HCT116 (cell line): Measurements from ENCODE around the gene FARP1. TPM values are rescaled to one million over a fixed set of nuclear protein-coding genes. Genes with fewer than 3 reads are reported as not detected.

Source experiments
- ATAC-seq: fragments of 200-7000 bp; cut with Tn5 transposase; 2 replicates; pipeline ENCODE4 v1.9.1; 2020; ENCODE audit warnings: mild to moderate bottlenecking, moderate library complexity
- BruUV-seq: library from RNA; stranded (reverse); fragments of 400-500 nt; replicated peaks from 2 replicates; lab custom pipeline; 2021; lab: Mats Ljungman, UMichigan
- CTCF ChIA-PET: fragments of 300-600 bp; sonication (Branson Sonifier 250); formaldehyde crosslinking; loops from one replicate; lab custom pipeline; 2021; ENCODE audit warnings: antibody characterized with exemption; lab: Charles Lee
- POLR2A ChIA-PET: fragments of 300-600, 350-600 bp; sonication (Branson Sonifier 250); formaldehyde crosslinking; loops from one replicate; lab custom pipeline; 2021; ENCODE audit warnings: antibody characterized with exemption; lab: Charles Lee
- RAD21 ChIA-PET, 2 experiments: fragments of 300-600 bp; sonication (Branson Sonifier 250); formaldehyde crosslinking; loops; one replicate each; lab custom pipeline; 2023; ENCODE audit warnings: low total read pairs in 2 of 2; ENCODE audit not compliant: uncharacterized antibody in 2 of 2, unreplicated experiment in 2 of 2, low non-redundant PET in 1 of 2; lab: Charles Lee
- DNase-seq: peaks from one replicate; pipeline ENCODE4 v3.0.0-alpha.2; 2010; ENCODE audit warnings: low read depth, low spot score
- H2AFZ ChIP-seq: fragments of 200-600 bp; shearing (Covaris generic), sonication (generic); 2 replicates; pipeline ENCODE4 v1.6.1; 2017; ENCODE audit warnings: low read depth, mixed run types, mixed read lengths, antibody characterized with exemption, low read length; ENCODE audit not compliant: poor library complexity, severe bottlenecking
- H3K27ac ChIP-seq: 2 replicates; pipeline ENCODE4 v1.5.1; 2012; ENCODE audit warnings: low read depth, low read length
- H3K27me3 ChIP-seq: fragments of 200-600 bp; sonication (generic); 2 replicates; pipeline ENCODE4 v1.6.1; 2016; ENCODE audit warnings: mixed run types, low read length, mixed read lengths; ENCODE audit not compliant: insufficient read depth
- H3K36me3 ChIP-seq, 2 experiments: fragments of 200-500 bp in 1 of 2; fragments of 200-600 bp in 1 of 2; sonication (Bioruptor generic) in 1 of 2; sonication (generic) in 1 of 2; 2 replicates each; pipeline versions ENCODE4 v1.5.1 to v1.6.1; 2014 to 2016; ENCODE audit warnings: low read length in 2 of 2, inconsistent platforms in 1 of 2, mixed read lengths in 1 of 2, mixed run types in 1 of 2; ENCODE audit not compliant: insufficient read depth in 2 of 2, control insufficient read depth in 1 of 2
- H3K4me1 ChIP-seq, 2 experiments: fragments of 200-600 bp in 1 of 2; sonication (generic) in 1 of 2; 2 replicates each; pipeline versions ENCODE4 v1.5.1 to v1.6.1; 2012 to 2017; ENCODE audit warnings: low read length in 2 of 2, inconsistent platforms in 1 of 2, mild to moderate bottlenecking in 1 of 2, mixed read lengths in 1 of 2, mixed run types in 1 of 2, moderate library complexity in 1 of 2; ENCODE audit not compliant: insufficient read depth in 2 of 2, control insufficient read depth in 1 of 2
- H3K4me2 ChIP-seq: fragments of 200-600 bp; sonication (generic); 2 replicates; pipeline ENCODE4 v1.6.1; 2017; ENCODE audit warnings: mixed run types, low read length, mixed read lengths
- H3K4me3 ChIP-seq, 2 experiments: fragments of 200-600 bp in 1 of 2; sonication (generic) in 1 of 2; replicated peaks in 1 of 2; 2 replicates each; pipeline ENCODE4 v1.5.1; 2011 to 2016; ENCODE audit warnings: low read length in 2 of 2, control low read depth in 1 of 2, low read depth in 1 of 2, mild to moderate bottlenecking in 1 of 2, mixed read lengths in 1 of 2, mixed run types in 1 of 2
- H3K79me2 ChIP-seq: fragments of 200-600 bp; sonication (generic); 2 replicates; pipeline ENCODE4 v1.6.1; 2017; ENCODE audit warnings: mild to moderate bottlenecking, mixed run types, low read length, moderate library complexity, mixed read lengths; ENCODE audit not compliant: insufficient read depth
- H3K9ac ChIP-seq: fragments of 200-600 bp; sonication (generic); 2 replicates; pipeline ENCODE4 v1.6.1; 2016; ENCODE audit warnings: low read length, mixed read lengths
- H3K9me2 ChIP-seq: fragments of 200-600 bp; sonication (generic), shearing (Covaris generic); 2 replicates; pipeline ENCODE4 v1.6.1; 2017; ENCODE audit warnings: mixed run types, mild to moderate bottlenecking, moderate library complexity; ENCODE audit not compliant: insufficient read depth
- H3K9me3 ChIP-seq, 2 experiments: fragments of 200-500 bp in 1 of 2; fragments of 200-600 bp in 1 of 2; sonication (Bioruptor generic) in 1 of 2; sonication (generic) in 1 of 2; 2 replicates each; pipeline ENCODE4 v1.6.1; 2014 to 2017; ENCODE audit warnings: low read length in 2 of 2, mixed read lengths in 2 of 2, inconsistent platforms in 1 of 2, low read depth in 1 of 2, mild to moderate bottlenecking in 1 of 2, mixed run types in 1 of 2, moderate library complexity in 1 of 2; ENCODE audit not compliant: control insufficient read depth in 1 of 2, insufficient read depth in 1 of 2
- H4K20me1 ChIP-seq: fragments of 200-600 bp; sonication (generic), shearing (Covaris generic); 2 replicates; pipeline ENCODE4 v1.6.1; 2017; ENCODE audit warnings: mixed run types, mild to moderate bottlenecking, moderate library complexity; ENCODE audit not compliant: insufficient read depth
- ATF3 ChIP-seq: IDR thresholded peaks from 2 replicates; pipeline ENCODE4 v1.6.1; 2012
- CEBPB ChIP-seq: IDR thresholded peaks from 2 replicates; pipeline ENCODE4 v1.6.1; 2012; ENCODE audit warnings: low read depth
- CTCF ChIP-seq, 3 experiments: fragments of 200-600 bp in 1 of 3; sonication (generic) in 1 of 3; IDR thresholded peaks in 2 of 3; conservative IDR thresholded peaks in 1 of 3; 2 replicates each; pipeline ENCODE4 v1.5.1; 2012 to 2017; ENCODE audit warnings: low read depth in 2 of 3, low read length in 2 of 3, antibody characterized with exemption in 1 of 3, borderline replicate concordance in 1 of 3, control low read depth in 1 of 3, mild to moderate bottlenecking in 1 of 3, mixed read lengths in 1 of 3, mixed run types in 1 of 3, moderate library complexity in 1 of 3; ENCODE audit not compliant: insufficient read depth in 1 of 3
- EGR1 ChIP-seq: IDR thresholded peaks from 2 replicates; pipeline ENCODE4 v1.6.1; 2012; ENCODE audit warnings: low read depth
- ELF1 ChIP-seq: IDR thresholded peaks from 2 replicates; pipeline ENCODE4 v1.6.1; 2012; ENCODE audit warnings: low read depth, borderline replicate concordance
- POLR2AphosphoS5 ChIP-seq: IDR thresholded peaks from 2 replicates; pipeline ENCODE4 v1.6.1; 2011; ENCODE audit warnings: mild to moderate bottlenecking, low read depth, low read length, moderate library complexity
- SP1 ChIP-seq: IDR thresholded peaks from 2 replicates; pipeline ENCODE4 v1.6.1; 2012; ENCODE audit warnings: low read depth
- intact Hi-C: fragments of 100-400 bp; cut with micrococcal nuclease; formaldehyde crosslinking; loops from 2 replicates; pipeline ENCODE4 v1.10.0; 2022
- total RNA-seq: library from RNA; stranded (reverse); gene quantifications from one replicate; pipeline ENCODE4 v1.2.1, GENCODE V29; 2021; ENCODE audit not compliant: unreplicated experiment

FARP1 gene
- total RNA-seq, 1 experiment from 2014 or later = 30.5 TPM

GRCh38 chr13:98157188-98157587 is 14.3 kb downstream of the FARP1 start:
- TF ChIP-seq CEBPB = no peak
- DNase-seq (no peak), ATAC-seq (no peak)
- H3K4me2 ChIP-seq = no peak overlapping the region
- intact Hi-C loops = no loop called here
- BruUV-seq = no TSS peak
- H3K9ac ChIP-seq = no peak overlapping the region
- H3K27me3 ChIP-seq = no peaks in the 10 kb centered on the region
- no peaks in the 10 kb centered on the region for H4K20me1 ChIP-seq
- no peaks in the 10 kb centered on the region; the same call in 1 of the 2 replicates for H3K79me2 ChIP-seq
- no peaks in the 10 kb centered on the region for H3K36me3 ChIP-seq
- ChIA-PET POLR2A (no interaction called here), RAD21 (no interaction called here), CTCF (no interaction called here)
- no peaks in the 10 kb centered on the region for H3K9me2 ChIP-seq
- H3K9me3 ChIP-seq = no peaks in the 10 kb centered on the region
- no peak overlapping the region for H3K4me3 ChIP-seq
- no peak overlapping the region for H2AFZ ChIP-seq
- peaks cover 4 to 5% of the 10 kb centered on the region in 2 experiments; a peak in 3 of 4 replicates for H3K4me1 ChIP-seq
- H3K27ac ChIP-seq = no peak overlapping the region

- RAD21 ChIA-PET = no interaction called here
- no peaks in the 10 kb centered on the region; the same call in 1 of the 2 replicates for H3K79me2 ChIP-seq
- no TSS peak for BruUV-seq
- peaks cover 4 to 5% of the 10 kb centered on the region in 2 experiments; a peak in 3 of 4 replicates for H3K4me1 ChIP-seq
- no peaks in the 10 kb centered on the region for H3K9me3 ChIP-seq
- H3K9me2 ChIP-seq = no peaks in the 10 kb centered on the region
- no peak overlapping the region for H3K4me2 ChIP-seq
- intact Hi-C loops = no loop called here
- H3K27me3 ChIP-seq = no peaks in the 10 kb centered on the region
- TF ChIP-seq SP1 = no peak
- TF ChIP-seq ELF1 = no peak
- no peak for TF ChIP-seq EGR1
- no peak for TF ChIP-seq POLR2AphosphoS5
- TF ChIP-seq ATF3 = no peak
- no peak for TF ChIP-seq CTCF (IDR thresholded peaks at IDR 0.05 in 2 of 3, conservative IDR thresholded peaks at IDR 0.05 in 1 of 3; ENCODE audit: borderline replicate concordance in 1 of 3, insufficient read depth in 1 of 3, low read depth in 2 of 3, low read length in 2 of 3)
- TF ChIP-seq, all 23 proteins: peak for 0
- ChIA-PET CTCF (no interaction called here), POLR2A (no interaction called here)
- Histone ChIP-seq H4K20me1 (no peaks in the 10 kb centered on the region), H3K4me3 (no peak overlapping the region), H2AFZ (no peak overlapping the region), H3K36me3 (no peaks in the 10 kb centered on the region), H3K9ac (no peak overlapping the region), H3K27ac (no peak overlapping the region)
- ATAC-seq (no peak), DNase-seq (no peak)
Observed at GRCh38 chr13:98157609-98158008, 14.7 kb downstream of the FARP1 start.
